K562 (cell line): ENCODE results near the gene MYH11. TPM values are rescaled to one million over a fixed set of nuclear protein-coding genes. Genes with fewer than 3 reads are reported as not detected.

Source experiments
- ATAC-seq: fragments of 200-7000 bp; cut with Tn5 transposase; 3 replicates; pipeline ENCODE4 v1.9.1; 2020; ENCODE audit warnings: moderate library complexity
- BruUV-seq: library from RNA; stranded (reverse); fragments of 400-500 nt; replicated peaks from 2 replicates; lab custom pipeline; 2021; lab: Mats Ljungman, UMichigan
- CTCF ChIA-PET: fragments of 300-600 bp; formaldehyde crosslinking; extraction: SDS; loops from one replicate; lab custom pipeline; 2021; ENCODE audit warnings: low intra/inter-chr PET ratio; lab: Yijun Ruan, JAX
- POLR2A ChIA-PET: fragments of 300-600, 350-650 bp; sonication (Branson Sonifier 250); formaldehyde crosslinking; extraction: SDS; loops from one replicate; lab custom pipeline; 2021; ENCODE audit warnings: antibody characterized with exemption, inconsistent platforms; lab: Yijun Ruan, JAX
- DNase-seq, 4 experiments: peaks; one replicate each; pipeline versions ENCODE4 v3.0.0 to v3.0.0-alpha.2; 2011 to 2018; ENCODE audit warnings: low spot score in 3 of 4, mixed read lengths in 3 of 4; ENCODE audit errors: extremely low read depth in 1 of 4
- FAIRE-seq: peaks from 2 replicates; lab custom pipeline; 2011; peaks lifted over from hg19 to GRCh38; lab: Jason Lieb, UNC
- H2AFZ ChIP-seq: 2 replicates; pipeline ENCODE4 v1.6.0; 2011; ENCODE audit warnings: low read depth, low read length, control low read depth, inconsistent platforms
- H3K27ac ChIP-seq: fragments of 200-600 bp; 3 replicates; pipeline ENCODE4 v1.8.0; 2011; ENCODE audit warnings: low read depth, mild to moderate bottlenecking, control low read depth, inconsistent platforms, low read length, moderate library complexity, mixed read lengths; ENCODE audit errors: extremely low read depth
- H3K27me3 ChIP-seq, 2 experiments: fragments of 300-600 bp in 1 of 2; 2 replicates in 1 of 2; 3 replicates in 1 of 2; pipeline versions ENCODE4 v1.6.0 to v1.8.0; 2011; ENCODE audit warnings: inconsistent platforms in 2 of 2, low read length in 2 of 2, mild to moderate bottlenecking in 1 of 2, mixed read lengths in 1 of 2, moderate library complexity in 1 of 2; ENCODE audit not compliant: control insufficient read depth in 2 of 2, insufficient read depth in 2 of 2
- H3K36me3 ChIP-seq: fragments of 300-600 bp; 3 replicates; pipeline ENCODE4 v1.8.0; 2011; ENCODE audit warnings: mild to moderate bottlenecking, low read length, inconsistent platforms; ENCODE audit not compliant: control insufficient read depth, insufficient read depth
- H3K4me1 ChIP-seq, 2 experiments: fragments of 200-600 bp in 1 of 2; replicated peaks in 1 of 2; 2 replicates in 1 of 2; 3 replicates in 1 of 2; pipeline versions ENCODE4 v1.5.1 to v1.8.0; 2011; ENCODE audit warnings: inconsistent platforms in 2 of 2, low read length in 2 of 2, mild to moderate bottlenecking in 1 of 2, mixed read lengths in 1 of 2, moderate library complexity in 1 of 2; ENCODE audit not compliant: control insufficient read depth in 2 of 2, insufficient read depth in 2 of 2
- H3K4me2 ChIP-seq: 2 replicates; pipeline ENCODE4 v1.6.1; 2011; ENCODE audit warnings: low read length, control low read depth, inconsistent platforms, mixed read lengths; ENCODE audit not compliant: insufficient read depth
- H3K4me3 ChIP-seq: fragments of 200-600 bp; sonication (generic), shearing (Covaris generic); 2 replicates; pipeline ENCODE4 v1.5.1; 2016; ENCODE audit warnings: control low read depth, inconsistent platforms
- H3K79me2 ChIP-seq: fragments of 200-600 bp; 3 replicates; pipeline ENCODE4 v1.8.0; 2011; ENCODE audit warnings: low read length, inconsistent platforms; ENCODE audit not compliant: control insufficient read depth, insufficient read depth
- H3K9ac ChIP-seq, 2 experiments: 2 replicates each; pipeline versions ENCODE4 v1.6.0 to v1.6.1; 2011; ENCODE audit warnings: low read depth in 2 of 2, low read length in 2 of 2, control low read depth in 1 of 2, inconsistent platforms in 1 of 2, mild to moderate bottlenecking in 1 of 2, mixed read lengths in 1 of 2; ENCODE audit not compliant: insufficient read depth in 1 of 2
- H3K9me1 ChIP-seq: one replicate; pipeline ENCODE4 v1.6.0; 2011; ENCODE audit warnings: inconsistent platforms, mild to moderate bottlenecking, low read length, moderate library complexity; ENCODE audit not compliant: control insufficient read depth, insufficient read depth
- H3K9me3 ChIP-seq: replicated peaks from 2 replicates; pipeline ENCODE4 v1.5.1; 2011; ENCODE audit warnings: low read depth, low read length, inconsistent platforms; ENCODE audit not compliant: control insufficient read depth, insufficient read depth
- H4K20me1 ChIP-seq: replicated peaks from 2 replicates; pipeline ENCODE4 v1.6.1; 2011; ENCODE audit warnings: low read length, inconsistent platforms, mixed read lengths; ENCODE audit not compliant: control insufficient read depth, insufficient read depth
- DLX4 ChIP-seq: fragments of 250-450 bp; sonication (Bioruptor Pico); IDR thresholded peaks from 2 replicates; pipeline ENCODE4 v1.6.1; 2021; ENCODE audit warnings: mild to moderate bottlenecking
- EP300 ChIP-seq: IDR thresholded peaks from 2 replicates; pipeline ENCODE4 v1.6.1; 2012; ENCODE audit warnings: low read length, improper control_type of control experiment
- ETS2 ChIP-seq: IDR thresholded peaks from 2 replicates; pipeline ENCODE4 v1.6.1; 2016; ENCODE audit warnings: borderline replicate concordance, missing genetic modification characterization, mild to moderate bottlenecking, moderate library complexity, missing compliant biosample characterization; ENCODE audit not compliant: poor library complexity, severe bottlenecking
- HCFC1 ChIP-seq: IDR thresholded peaks from 2 replicates; pipeline ENCODE4 v1.6.1; 2012; ENCODE audit warnings: low read depth, low read length, improper control_type of control experiment
- MCM5 ChIP-seq: fragments of 450-650 bp; IDR thresholded peaks from 2 replicates; pipeline ENCODE4 v1.6.1; 2016; ENCODE audit warnings: low read depth
- NFATC3 ChIP-seq: fragments of 450-650 bp; IDR thresholded peaks from 2 replicates; pipeline ENCODE4 v1.6.1; 2017; ENCODE audit warnings: mild to moderate bottlenecking
- PYGO2 ChIP-seq: fragments of 450-650 bp; IDR thresholded peaks from 2 replicates; pipeline ENCODE4 v1.6.1; 2016; ENCODE audit warnings: mild to moderate bottlenecking, missing genetic modification characterization, moderate library complexity, missing compliant biosample characterization
- RBBP5 ChIP-seq: fragments of 200-600 bp; sonication (generic); IDR thresholded peaks from 2 replicates; pipeline ENCODE4 v1.6.1; 2012; ENCODE audit warnings: borderline replicate concordance, mild to moderate bottlenecking, low read length, control low read depth, inconsistent platforms; ENCODE audit not compliant: insufficient read depth, poor library complexity, severe bottlenecking
- RBM34 ChIP-seq: fragments of 200-400 bp; formaldehyde crosslinking; IDR thresholded peaks from 2 replicates; pipeline ENCODE4 v1.6.1; 2018; ENCODE audit warnings: low read length, borderline replicate concordance; ENCODE audit not compliant: insufficient read depth
- RERE ChIP-seq: sonication (generic); formaldehyde crosslinking; IDR thresholded peaks from 2 replicates; pipeline ENCODE4 v1.8.0; 2023; ENCODE audit warnings: missing genetic modification reagents, mild to moderate bottlenecking, borderline replicate concordance
- RUNX1 ChIP-seq: sonication (generic); IDR thresholded peaks from 2 replicates; pipeline ENCODE4 v1.6.1; 2016; ENCODE audit warnings: antibody characterized with exemption, low read depth
- SMARCA5 ChIP-seq: fragments of 450-650 bp; IDR thresholded peaks from 2 replicates; pipeline ENCODE4 v1.6.1; 2016
- SUPT5H ChIP-seq: fragments of 450-650 bp; IDR thresholded peaks from 2 replicates; pipeline ENCODE4 v1.6.1; 2016
- TCF15 ChIP-seq: fragments of 250-450 bp; sonication (Bioruptor Pico); IDR thresholded peaks from 2 replicates; pipeline ENCODE4 v1.8.0; 2022; ENCODE audit warnings: moderate library complexity, mild to moderate bottlenecking, inconsistent platforms
- TEAD1 ChIP-seq, 2 experiments: fragments of 450-650 bp in 1 of 2; sonication (generic) in 1 of 2; formaldehyde crosslinking; IDR thresholded peaks; 2 replicates each; pipeline versions ENCODE4 v1.4.0 to v1.8.0; 2020 to 2022; ENCODE audit warnings: mild to moderate bottlenecking in 2 of 2, missing genetic modification reagents in 1 of 2
- TEAD4 ChIP-seq, 2 experiments: sonication (generic) in 1 of 2; formaldehyde crosslinking in 1 of 2; IDR thresholded peaks; 2 replicates each; pipeline versions ENCODE4 v1.6.1 to v1.8.0; 2012 to 2022; ENCODE audit warnings: borderline replicate concordance in 1 of 2, inconsistent platforms in 1 of 2, low read length in 1 of 2, mild to moderate bottlenecking in 1 of 2, missing genetic modification reagents in 1 of 2
- ZKSCAN3 ChIP-seq: fragments of 250-450 bp; sonication (Bioruptor Pico); IDR thresholded peaks from 2 replicates; pipeline ENCODE4 v1.4.0; 2020
- ZNF140 ChIP-seq: fragments of 250-450 bp; sonication (Bioruptor Pico); IDR thresholded peaks from 2 replicates; pipeline ENCODE4 v1.8.0; 2021; ENCODE audit warnings: moderate library complexity, mild to moderate bottlenecking, inconsistent platforms
- WGBS: fragments of 100-300 bp; shearing (Covaris generic); methylation state at CpG from one replicate; pipeline ENCODE4 v1.1.6; 2016; ENCODE audit warnings: low coverage, mixed read lengths; ENCODE audit not compliant: insufficient coverage; ENCODE audit errors: missing lambda C conversion rate; 5-methylcytosine and 5-hydroxymethylcytosine counted together
- in situ Hi-C: fragments of 300-500 bp; cut with MboI; formaldehyde crosslinking; loops from 4 replicates; pipeline ENCODE4 v1.15.0; 2018; ENCODE audit warnings: inconsistent platforms, mixed read lengths
- intact Hi-C: fragments of 100-400 bp; cut with micrococcal nuclease; formaldehyde crosslinking; loops from 2 replicates; pipeline ENCODE4 v1.14.2; 2022
- polyA plus RNA-seq, 8 experiments: library from polyadenylated mRNA; depleted of rRNA in 4 of 8; stranded (reverse) in 5 of 8; unstranded in 3 of 8; fragments of >200 nt; fragmentation: Nextera tagmentation in 2 of 8; fragmentation: Illumina TruSeq in 1 of 8; extraction: Ambion mirVana in 2 of 8; extraction: Trizol in 1 of 8; gene quantifications; 2 replicates each; pipeline versions ENCODE4 v1.2.1 to v1.2.3, GENCODE V29; 2011 to 2014; ENCODE audit warnings: inconsistent platforms in 1 of 8, missing spikeins in 1 of 8
- total RNA-seq, 7 experiments: library from RNA; depleted of rRNA in 6 of 7; stranded (reverse); fragments of >200 nt in 6 of 7; fragmentation: Illumina TruSeq in 2 of 7; extraction: Trizol in 2 of 7; gene quantifications; 2 replicates each; pipeline versions ENCODE4 v1.2.1 to v1.2.3, GENCODE V29; 2011 to 2021; ENCODE audit warnings: low replicate concordance in 1 of 7

Gene MYH11
- total and polyA plus RNA-seq, 9 of the 15 experiments (the other 6 are each of a cell fraction or from before 2014, with no cell fraction given): 0.05 to 0.47 (median 0.08) TPM; not detected in 5

- no peak overlapping the region for H3K27ac ChIP-seq
- no peaks in the 10 kb centered on the region for H3K9me3 ChIP-seq
- 5% methylated on average over 4 of the region's 6 CpGs for WGBS
- no peaks in the 10 kb centered on the region for H3K9me1 ChIP-seq
- no TSS peak for BruUV-seq
- H3K27me3 ChIP-seq: peaks cover 11 to 31% of the 10 kb centered on the region in 2 experiments; a peak in 4 of 5 replicates
- no peak for TF ChIP-seq PYGO2 (tag)
- TF ChIP-seq SUPT5H: no peak
- no peak for TF ChIP-seq RBM34
- TF ChIP-seq TEAD4 (IDR thresholded peaks at IDR 0.05; ENCODE audit: low read length): no peak
- TF ChIP-seq TEAD4 (CRISPR knock-in tag; IDR thresholded peaks at IDR 0.05; ENCODE audit: borderline replicate concordance): no peak
- no peak for TF ChIP-seq ZKSCAN3 (CRISPR knock-in tag)
- no peak for TF ChIP-seq HCFC1
- no peak for TF ChIP-seq TCF15 (CRISPR knock-in tag)
- no peak for TF ChIP-seq MCM5
- no peak for TF ChIP-seq ETS2
- TF ChIP-seq RERE (CRISPR knock-in tag): no peak
- TF ChIP-seq ZNF140 (CRISPR knock-in tag): no peak
- TF ChIP-seq RUNX1: no peak
- TF ChIP-seq NFATC3: no peak
- TF ChIP-seq SMARCA5: no peak
- TF ChIP-seq RBBP5: no peak
- TF ChIP-seq TEAD1 (CRISPR knock-in tag; IDR thresholded peaks at IDR 0.05): no peak
- no peak for TF ChIP-seq EP300
- TF ChIP-seq DLX4 (CRISPR knock-in tag): no peak
- no peak overlapping the region for H3K4me3 ChIP-seq
- no peak for DNase-seq
- no peaks in the 10 kb centered on the region for H3K4me1 ChIP-seq
- FAIRE-seq: no peak
- no peak overlapping the region for H3K9ac ChIP-seq
- no peak overlapping the region for H3K4me2 ChIP-seq
- ATAC-seq: no peak
- H2AFZ ChIP-seq: no peak overlapping the region
- no peaks in the 10 kb centered on the region for H4K20me1 ChIP-seq
- ChIA-PET CTCF (no interaction called here), POLR2A (interaction anchor here (1.0 kb wide), 1 partner anchor 8 kb away, joined by 5 read pairs; no protein-coding TSS in a partner anchor)
- in situ Hi-C loops (no loop called here), intact Hi-C loops (no loop called here)
- no peaks in the 10 kb centered on the region for H3K36me3 ChIP-seq
- no peaks in the 10 kb centered on the region for H3K79me2 ChIP-seq
These were observed 20.8 kb downstream of the MYH11 start for GRCh38 chr16:15836074-15836473.
